ENCODE results near the gene C17orf67. TPM values are rescaled to one million over a fixed set of nuclear protein-coding genes. Genes with fewer than 3 reads are reported as not detected.

Gene C17orf67
- total RNA-seq, 1 experiment from 2014 or later: 1.0 TPM

GRCh38 chr17:56810343-56810742 lies 23.4 kb downstream of the C17orf67 start:
- H2BK120ac ChIP-seq (ENCODE audit: low read depth, low read length, poor library complexity, severe bottlenecking): no peak overlapping the region
- Mint-ChIP-seq H3K4me3 (no peak overlapping the region), H3K4me1 (peaks cover 0 to 8% of the 10 kb centered on the region in 2 experiments; a peak in 3 of 4 replicates), H3K27me3 (ENCODE audit: low read depth) (no peaks in the 10 kb centered on the region; the same call in none of the 2 replicates), H3K9me3 (no peaks in the 10 kb centered on the region), H3K27ac (no peak overlapping the region), H3K36me3 (ENCODE audit: insufficient read depth in 1 of 3, low read depth in 3 of 3) (no peaks in the 10 kb centered on the region; a peak in 1 of 7 replicates)
- H3K23me2 ChIP-seq (ENCODE audit: insufficient read length, low read depth, low read length, poor library complexity, severe bottlenecking): no peaks in the 10 kb centered on the region
- H3K9me3 ChIP-seq (ENCODE audit: control insufficient read depth, low read depth, low read length): no peaks in the 10 kb centered on the region
- no peak overlapping the region for H3T11ph ChIP-seq (ENCODE audit: low read length)
- no peak overlapping the region for H3K56ac ChIP-seq (ENCODE audit: insufficient read length, low read depth, low read length)
- no peak overlapping the region for H3K4ac ChIP-seq (ENCODE audit: low read depth, low read length)
- DNase-seq: no peak
- no peak overlapping the region for H2BK15ac ChIP-seq (ENCODE audit: low read depth, low read length)
- no peaks in the 10 kb centered on the region for H3K27me3 ChIP-seq (ENCODE audit: insufficient read depth, low read length)
- no peak overlapping the region for H3K4me2 ChIP-seq (ENCODE audit: insufficient read depth, insufficient read length, low read length)
- no peak overlapping the region for H2BK5ac ChIP-seq (ENCODE audit: insufficient read length, low read length)
- H3K9ac ChIP-seq (ENCODE audit: extremely low read depth, insufficient read length, low read length): no peak overlapping the region
- WGBS (ENCODE audit: extremely low coverage, insufficient read length, low lambda C conversion rate): no CpG with 5 or more reads among the region's 2 CpGs
- H3K4me1 ChIP-seq (ENCODE audit: insufficient read depth, low read length): no peaks in the 10 kb centered on the region
- no peaks in the 10 kb centered on the region for H4K20me1 ChIP-seq (ENCODE audit: control insufficient read depth, insufficient read depth, insufficient read length)
- no peak overlapping the region for H4K5ac ChIP-seq (ENCODE audit: insufficient read length, low read depth, low read length)
- H4K91ac ChIP-seq (ENCODE audit: insufficient read length, low read depth, low read length): no peak overlapping the region
- H3K79me1 ChIP-seq (ENCODE audit: insufficient read depth, low read depth, low read length, poor library complexity, severe bottlenecking): no peaks in the 10 kb centered on the region
- H3K18ac ChIP-seq (ENCODE audit: insufficient read length, low read depth, low read length): no peak overlapping the region
- no peak overlapping the region for H3K23ac ChIP-seq (ENCODE audit: insufficient read length, low read depth, low read length)
- H3K27ac ChIP-seq (ENCODE audit: insufficient read length, low read depth, low read length): no peak overlapping the region
- no peaks in the 10 kb centered on the region for H3K79me2 ChIP-seq (ENCODE audit: insufficient read depth, low read length)
- H2BK12ac ChIP-seq (ENCODE audit: insufficient read length, low read depth, low read length): no peak overlapping the region
- H2BK20ac ChIP-seq (ENCODE audit: low read depth, low read length, poor library complexity, severe bottlenecking): no peak overlapping the region
- H2AK5ac ChIP-seq (ENCODE audit: insufficient read length, low read length): no peak overlapping the region
- no peak overlapping the region for H4K8ac ChIP-seq (replicated peaks; ENCODE audit: insufficient read length, low read depth, low read length)
- no peak for TF ChIP-seq CTCF (conservative IDR thresholded peaks at IDR 0.05)
- no peak overlapping the region for H3K14ac ChIP-seq (ENCODE audit: insufficient read depth, low read length)
- H2AFZ ChIP-seq (ENCODE audit: low read length): no peak overlapping the region

All from H9 (cell line).